HG02852 (cell line): Measurements from ENCODE around the gene RFTN1.
"Not testable (repeated sequence)": the region's sequence is repeated elsewhere in the genome, so short reads cannot be mapped to it uniquely, and the experiment has no call there.

ENCODE experiments used
- ATAC-seq: cut with Tn5 transposase; IDR thresholded peaks from one replicate; pipeline ENCODE4 v1.9.1; 2021; ENCODE audit warnings: mild to moderate bottlenecking, moderate library complexity; ENCODE audit not compliant: unreplicated experiment

The RFTN1 gene

DNA sequence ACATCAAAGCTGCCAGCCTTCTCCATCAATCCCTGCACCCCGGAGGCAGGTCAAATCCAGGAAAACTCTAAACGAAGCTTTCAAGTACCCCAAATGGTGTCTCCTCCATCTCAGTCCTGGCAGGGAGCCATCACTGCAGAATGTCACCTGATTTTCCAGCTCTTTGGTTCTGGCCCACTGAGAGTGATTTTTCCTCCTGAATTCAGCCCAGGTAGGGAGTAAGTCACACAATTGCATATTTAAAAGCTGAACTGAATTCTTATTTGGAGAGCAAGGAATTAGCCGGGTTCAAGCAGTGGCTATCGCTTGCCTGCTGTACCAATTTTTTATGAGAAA, 5.3 kb downstream of the RFTN1 start:
- ATAC-seq: no peak

DNA sequence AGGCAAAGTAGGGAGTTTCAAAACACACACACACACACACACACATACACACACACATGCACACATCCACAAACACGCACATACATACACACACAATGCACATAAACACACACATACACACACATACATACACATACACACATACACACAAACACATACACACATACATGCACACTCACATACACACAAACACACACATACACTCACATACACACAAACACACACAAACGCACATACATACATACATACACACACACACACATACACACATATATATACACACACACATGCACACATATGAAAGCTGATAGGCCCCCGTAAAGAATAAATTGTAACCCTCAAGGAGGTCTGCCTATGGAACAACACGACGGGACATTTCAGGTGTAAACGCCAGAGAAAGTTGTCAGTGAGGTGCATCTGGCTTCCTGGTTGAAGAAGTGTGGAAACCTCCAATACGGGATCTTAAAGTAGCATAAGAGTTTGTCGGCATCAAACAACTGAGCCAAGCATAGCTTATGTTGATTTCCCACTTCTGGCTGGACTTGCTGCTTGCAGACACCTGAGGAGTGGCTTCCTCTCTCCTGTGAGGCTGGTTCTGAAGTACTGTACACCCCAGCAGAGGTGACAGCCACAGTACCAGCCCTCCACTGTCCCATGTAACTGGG, 5.8 kb downstream of the RFTN1 start:
- ATAC-seq: no peak

DNA sequence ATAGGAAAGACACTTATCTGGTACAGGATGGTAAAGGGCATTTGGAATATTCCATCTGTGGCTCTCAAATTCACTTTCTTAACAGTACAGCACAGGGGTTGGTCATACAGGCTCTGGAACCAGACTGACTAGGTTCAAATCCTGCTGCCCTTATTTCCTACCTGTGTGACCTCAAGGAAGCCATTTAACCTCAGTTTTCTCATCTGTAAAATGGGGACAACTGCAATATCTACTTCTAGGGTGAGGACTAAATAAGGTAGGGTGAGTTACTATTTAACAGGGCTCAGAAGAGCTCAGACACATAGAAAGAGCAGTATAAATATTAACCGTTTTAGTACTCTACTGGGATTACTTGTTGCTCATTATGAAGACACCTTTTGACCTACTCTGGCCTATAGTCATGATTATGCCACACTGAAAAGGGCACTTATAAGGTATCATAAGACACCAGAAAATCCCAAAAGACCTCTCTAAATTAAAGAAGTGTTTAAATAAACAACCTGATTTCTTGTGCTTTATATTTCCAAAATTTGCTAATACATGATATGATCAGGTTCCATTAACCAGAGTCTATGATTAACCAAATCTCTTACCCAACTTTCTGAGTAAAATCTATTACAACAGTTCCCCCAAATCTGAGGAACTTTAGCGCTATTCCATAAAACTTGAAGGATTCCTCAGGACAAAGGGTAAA, 6.5 kb downstream of the RFTN1 start:
- ATAC-seq: no peak

DNA sequence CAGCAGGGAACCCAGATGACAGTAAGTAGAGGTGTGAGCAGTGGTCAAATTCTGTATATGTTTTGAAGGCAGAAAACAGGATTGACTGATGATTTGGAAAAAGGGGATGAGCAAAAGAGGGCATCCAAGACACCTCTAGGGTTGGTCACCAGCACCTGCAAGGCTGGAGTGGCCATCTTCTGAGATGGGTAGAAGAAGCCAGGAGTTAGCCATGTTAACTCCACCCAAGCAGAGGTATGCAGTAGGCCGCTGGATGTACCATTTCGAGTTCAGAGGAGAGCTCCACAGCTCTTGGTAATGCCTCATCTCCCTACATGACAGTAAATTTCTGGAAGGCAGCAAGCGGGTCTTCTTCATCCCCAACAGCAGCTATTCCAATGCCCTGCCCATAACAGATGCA, 7.0 kb downstream of the RFTN1 start:
- ATAC-seq: no peak

DNA sequence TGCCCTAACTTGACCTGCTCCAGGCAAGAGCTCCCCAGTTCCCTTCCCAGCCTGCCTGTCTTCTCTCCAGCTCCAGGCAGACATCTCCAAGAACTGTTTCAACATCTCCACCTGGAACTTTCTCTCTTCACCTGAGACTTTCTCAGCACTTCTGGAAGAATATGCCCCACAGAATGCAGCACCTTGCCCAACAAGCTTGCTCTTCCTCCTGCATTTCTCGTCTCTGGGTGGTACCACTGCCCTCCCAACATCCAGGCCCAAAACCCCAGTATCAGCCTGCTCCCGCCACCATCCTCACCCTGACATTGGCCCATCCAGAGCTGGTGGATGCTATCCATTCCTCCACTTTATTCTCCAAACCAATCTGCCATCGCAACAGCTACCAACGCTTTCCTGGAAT, 8.8 kb downstream of the RFTN1 start:
- ATAC-seq: no peak

DNA sequence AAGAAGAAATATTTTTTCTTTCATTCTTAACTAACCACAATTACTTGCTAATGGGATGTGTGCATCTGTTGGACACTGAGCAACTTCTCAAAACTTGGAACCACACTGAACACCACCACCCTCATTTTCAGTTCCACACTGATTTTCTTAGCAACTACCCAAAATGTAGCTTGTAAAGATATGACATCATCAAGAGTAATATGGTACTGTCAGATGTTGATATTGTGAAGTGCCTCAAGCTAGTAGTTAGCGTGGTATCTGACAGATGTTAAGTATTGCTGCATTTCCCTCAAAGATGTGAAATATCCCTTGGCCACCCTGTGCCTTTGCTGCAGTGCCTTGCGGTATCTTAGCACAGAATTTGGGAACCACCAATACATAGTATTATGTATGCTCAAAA, 9.3 kb downstream of the RFTN1 start:
- ATAC-seq: peak; percentile 86

DNA sequence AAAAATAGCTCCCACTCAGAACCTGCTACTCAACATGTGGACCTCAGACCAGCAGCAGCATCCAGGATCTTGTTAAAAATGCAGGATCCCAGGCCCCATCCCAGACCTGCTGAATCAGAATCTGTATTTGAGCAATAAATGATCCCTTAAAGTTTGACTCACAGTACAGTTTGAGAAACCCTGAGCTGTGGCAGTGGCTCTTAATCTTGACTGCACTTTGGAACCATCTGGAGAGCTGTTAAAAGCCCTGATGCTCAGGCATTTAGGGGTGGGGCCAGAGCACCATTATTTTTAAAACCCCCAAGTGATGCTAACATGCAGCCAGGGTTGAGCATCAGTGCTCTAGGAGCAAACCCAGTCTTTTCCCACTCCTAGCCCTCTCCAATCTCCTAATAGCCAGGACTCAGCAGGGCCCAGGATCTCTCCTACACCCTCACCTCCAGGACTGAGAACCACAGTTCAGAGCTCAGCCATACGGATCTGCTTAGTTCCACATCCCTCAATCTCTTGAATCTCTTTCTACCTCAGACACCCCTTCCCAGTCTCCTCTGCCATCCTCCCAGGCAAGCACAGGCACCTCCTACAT, 10.2 kb downstream of the RFTN1 start:
- ATAC-seq: no peak

DNA sequence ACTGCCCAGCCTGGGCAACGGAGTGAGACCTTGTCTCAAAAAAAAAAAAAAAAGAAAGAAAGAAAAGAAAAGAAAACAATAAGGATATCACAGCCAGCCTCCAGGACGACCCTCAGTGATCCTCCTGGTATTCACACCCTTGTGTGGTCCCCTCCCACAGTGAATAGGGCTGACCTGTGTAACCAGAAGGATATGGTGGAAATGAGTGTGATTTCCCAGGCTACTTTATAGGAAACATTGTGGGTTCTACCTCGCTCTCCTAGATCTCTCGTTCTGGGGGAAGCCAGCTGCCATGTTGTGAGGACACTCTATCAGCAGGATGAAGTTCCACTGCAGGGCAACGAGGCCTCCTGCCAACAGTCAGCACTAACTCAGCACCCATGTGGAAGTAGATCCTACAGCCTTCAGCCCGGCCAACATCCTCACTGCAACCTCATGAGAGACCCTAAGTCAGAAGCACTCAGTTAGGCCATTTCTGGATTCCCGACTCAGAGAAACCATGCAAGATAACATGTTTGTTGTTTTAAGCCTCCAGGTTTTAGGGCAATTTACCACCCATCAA, 11.1 kb downstream of the RFTN1 start:
- no peak for ATAC-seq

DNA sequence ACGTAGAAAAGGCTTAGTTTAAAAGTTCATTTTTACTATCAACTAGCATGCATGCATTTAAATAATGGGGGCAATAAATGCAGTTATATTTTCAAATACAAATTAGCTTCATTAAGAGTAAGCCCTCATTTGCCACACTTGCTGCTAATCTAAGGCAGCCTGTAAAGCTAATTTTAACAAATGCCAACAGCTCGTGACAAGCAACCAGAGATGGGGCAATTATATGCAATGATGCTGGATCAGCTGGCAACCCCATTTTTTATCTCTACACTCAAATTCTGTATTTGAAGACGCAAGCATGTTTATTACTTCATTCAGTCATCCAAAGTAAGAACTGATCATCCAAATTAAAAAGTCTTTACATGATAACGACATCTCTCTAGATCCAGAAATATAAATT, 12.1 kb downstream of the RFTN1 start:
- no peak for ATAC-seq

DNA sequence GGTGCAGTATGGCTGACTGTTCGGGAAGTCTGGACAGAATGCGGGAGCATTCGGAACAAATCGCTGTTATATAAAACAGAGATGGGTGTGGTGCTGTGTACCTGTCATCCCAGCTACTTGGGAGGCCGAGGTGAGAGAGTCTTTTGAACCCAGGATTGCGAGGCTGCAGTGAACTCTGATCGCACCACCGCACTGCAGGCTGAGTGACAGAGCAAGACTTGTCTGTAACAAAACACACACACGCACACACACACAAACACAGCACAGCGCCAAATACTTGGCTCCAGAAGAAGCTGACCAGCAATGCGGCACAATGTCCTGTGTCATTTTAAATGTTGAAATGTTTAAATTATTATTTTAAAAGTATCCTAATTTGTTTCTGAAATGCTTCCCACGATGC, 12.6 kb downstream of the RFTN1 start:
- no peak for ATAC-seq

DNA sequence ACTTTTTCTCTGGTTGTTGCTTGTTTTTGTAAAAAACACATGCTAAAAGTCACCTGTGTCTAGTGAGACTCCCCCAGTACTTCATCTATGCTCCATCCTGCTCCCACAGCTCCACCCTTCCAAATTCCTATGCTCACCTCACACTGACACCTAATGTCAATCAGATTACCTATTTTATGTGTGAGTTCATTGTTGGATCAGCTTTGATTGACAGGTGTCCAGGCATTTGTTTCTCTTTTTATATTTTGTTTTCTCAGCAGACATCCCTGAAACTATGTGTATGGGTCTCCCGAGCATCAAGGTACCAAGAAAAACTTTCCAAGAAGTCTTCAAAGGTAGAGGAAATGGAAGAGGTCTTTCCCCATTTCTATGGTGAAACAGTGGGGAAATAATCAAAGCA, 13.4 kb downstream of the RFTN1 start:
- ATAC-seq: no peak

DNA sequence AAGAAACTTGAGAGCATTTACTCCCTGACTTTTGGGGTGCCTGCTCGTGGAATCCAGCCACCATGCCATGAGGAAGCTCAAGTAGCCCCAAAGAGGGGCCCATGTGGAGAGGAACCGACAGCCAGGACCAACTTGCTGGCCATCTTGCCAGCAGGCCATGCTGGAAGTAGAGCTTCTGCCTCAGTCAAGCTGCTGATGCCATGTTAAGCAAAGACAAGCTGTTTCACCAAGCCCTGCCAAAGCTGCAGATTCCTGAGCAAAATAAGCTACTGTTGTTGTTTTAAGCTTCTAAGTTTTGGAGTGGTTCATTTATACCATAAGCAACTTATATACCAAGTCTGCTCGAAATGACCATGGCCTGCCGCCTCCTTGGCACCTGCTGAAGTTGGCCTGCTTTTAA, 14.1 kb downstream of the RFTN1 start:
- ATAC-seq: no peak

DNA sequence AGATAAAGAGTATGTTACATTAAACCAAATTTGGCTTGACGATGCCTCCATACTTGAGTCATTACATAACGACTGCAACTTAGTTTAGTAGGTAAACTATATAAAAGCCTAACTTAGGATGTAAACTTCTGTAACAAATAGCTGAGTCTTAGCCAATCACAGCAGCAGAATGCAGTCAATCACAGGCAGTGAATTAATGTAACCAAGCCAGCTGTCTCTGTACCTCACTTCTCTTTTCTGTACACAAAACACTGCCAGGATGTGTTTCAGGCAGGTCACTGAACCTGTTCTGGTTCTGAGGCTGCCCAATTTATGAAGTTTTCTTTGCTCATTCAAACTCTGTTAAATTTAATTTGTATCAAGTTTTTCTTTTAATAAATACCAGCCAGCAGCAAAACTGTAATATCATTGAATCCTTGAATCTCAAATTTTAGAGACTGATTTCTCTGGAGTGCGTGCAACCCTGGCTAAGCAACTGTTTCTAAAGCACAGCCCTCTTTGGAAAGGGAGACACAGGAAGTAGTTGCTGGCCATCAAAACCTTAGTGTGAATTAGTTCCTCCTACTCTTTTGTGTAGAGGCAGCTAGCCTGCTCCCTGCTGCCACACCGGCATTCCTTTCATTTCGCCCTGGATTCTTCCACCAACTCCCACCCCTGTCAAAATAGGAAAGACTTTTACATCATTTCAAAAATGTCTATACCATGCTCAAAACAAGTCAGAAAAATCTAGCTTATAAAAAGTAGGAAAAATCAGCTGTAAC, 15.2 kb downstream of the RFTN1 start:
- no peak for ATAC-seq

DNA sequence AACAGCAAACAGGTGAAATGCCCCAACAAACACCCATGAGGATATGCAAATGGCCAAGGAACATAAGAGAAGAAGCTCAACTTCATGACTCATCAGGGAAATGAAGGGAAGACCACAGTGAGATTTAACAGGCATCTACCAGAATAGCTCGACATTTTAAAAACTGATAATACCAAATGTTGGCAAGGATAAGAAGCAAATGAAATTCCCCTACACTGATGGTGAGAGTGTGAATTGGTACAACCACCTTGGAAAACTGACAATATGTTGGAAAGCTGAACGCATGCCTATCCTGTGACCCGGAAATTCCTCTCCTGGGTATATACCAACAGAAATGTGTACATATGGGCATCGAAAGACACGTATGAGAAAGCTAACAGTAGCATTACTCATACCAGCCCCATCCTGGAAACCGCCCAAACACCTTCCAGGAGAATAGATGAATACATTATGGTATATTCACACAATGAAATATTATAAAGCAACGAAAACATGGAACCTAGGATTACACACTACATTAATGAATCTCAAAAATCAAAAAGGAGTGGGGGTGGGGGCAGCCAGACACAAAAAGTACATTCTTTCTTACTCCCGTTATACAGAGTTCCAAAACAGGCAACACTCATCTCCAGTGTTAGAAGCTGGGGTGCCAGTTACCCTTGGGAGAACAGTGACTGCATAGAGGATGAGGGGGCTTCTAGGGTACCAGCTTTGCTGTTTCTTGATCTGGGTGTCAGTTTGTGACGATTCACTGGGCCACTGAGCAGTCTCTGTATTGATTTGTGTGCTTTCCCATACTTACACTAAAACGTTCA, 16.9 kb downstream of the RFTN1 start:
- ATAC-seq: peak; percentile 68

DNA sequence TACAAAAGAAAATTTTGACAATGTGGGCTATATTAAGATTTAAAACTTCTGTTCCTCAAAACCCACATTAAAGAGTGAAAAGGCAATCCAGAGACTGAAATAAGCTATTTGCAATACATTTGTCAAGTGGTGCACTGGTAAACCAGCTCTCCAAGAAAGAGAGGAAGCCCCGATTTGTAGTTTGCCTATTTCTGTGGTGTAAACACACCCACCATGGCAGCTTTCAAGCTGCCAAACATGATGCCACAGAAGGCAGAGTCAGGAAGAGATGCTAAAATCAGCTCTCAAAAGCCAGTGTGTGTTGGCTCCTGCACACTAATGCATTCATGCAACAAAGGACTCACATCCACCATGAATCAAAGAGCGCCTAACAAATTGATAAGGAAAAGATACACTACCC, 17.5 kb downstream of the RFTN1 start:
- ATAC-seq: peak; percentile 13

DNA sequence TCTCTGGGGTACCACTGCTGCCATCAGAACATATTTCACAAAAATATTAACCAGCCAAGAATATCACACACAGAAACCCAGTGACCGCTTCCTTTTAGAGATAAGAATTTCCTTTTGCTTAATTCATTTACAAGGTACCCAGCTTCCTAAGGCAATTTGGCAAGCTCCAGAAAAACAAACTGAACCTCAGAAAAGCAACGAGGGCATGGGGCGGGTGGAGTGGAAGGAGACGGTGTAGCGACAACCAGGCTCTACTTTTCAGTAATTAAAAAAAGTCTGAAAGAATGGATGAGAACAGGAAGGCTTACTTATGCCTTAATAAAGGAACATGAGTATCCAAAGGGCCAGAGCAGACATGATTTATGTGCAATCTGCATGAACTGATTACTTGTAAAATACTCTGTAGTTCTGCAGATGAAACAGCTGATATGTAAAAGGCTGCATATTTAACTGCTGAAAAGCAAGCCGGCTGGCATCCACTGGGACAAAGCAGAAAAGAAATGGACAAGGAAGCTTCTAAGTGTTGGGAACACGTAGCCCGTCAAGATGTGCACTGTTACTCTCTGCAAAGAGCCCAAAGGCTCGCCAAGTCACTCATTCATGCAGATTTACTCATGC, 18.6 kb downstream of the RFTN1 start:
- no peak for ATAC-seq

DNA sequence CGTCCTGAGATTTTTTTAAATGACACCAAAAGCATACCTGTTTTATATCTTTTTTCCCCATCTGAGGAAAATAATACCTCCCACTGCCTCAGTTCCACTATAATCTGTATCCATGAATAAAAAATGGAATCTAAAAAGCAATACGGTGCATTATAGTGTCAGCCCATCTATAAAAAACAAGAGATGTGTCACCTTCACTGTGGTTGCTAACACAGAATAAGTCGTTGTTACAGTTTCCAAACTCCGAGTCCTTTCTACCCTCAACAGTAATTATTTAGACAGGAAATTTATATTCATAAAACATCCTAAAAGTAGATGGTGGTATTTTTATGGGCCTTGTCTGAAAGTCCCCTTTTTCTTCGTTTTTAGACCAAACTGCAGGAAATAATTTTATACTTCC, 19.4 kb downstream of the RFTN1 start:
- ATAC-seq: no peak

DNA sequence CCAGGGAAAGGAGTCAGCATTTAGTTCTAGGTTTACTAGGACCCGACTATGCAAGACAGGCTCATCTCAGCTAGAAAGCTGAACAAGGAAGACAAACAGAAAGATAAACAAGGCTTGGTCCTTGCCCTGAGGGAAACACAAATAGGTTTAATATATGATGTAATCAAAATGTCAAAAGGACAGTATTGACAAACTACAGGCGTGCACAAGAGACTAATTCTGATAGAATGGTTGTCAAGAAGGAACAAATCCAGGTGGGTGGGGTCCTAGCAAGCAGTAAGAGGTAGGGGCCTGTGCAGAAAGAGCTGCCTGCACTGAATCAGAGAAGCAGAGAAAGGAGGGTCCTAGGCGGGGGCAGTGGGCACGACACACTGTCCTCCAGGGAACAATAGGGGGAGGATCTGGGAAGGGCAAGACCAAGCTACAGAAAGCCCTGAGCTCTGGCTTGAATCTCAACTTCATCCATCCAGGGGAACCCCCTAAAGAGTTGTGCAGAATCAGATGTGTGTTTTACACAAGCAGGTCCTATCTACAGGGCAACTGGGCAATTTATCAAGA, 23.4 kb downstream of the RFTN1 start:
- no peak for ATAC-seq

DNA sequence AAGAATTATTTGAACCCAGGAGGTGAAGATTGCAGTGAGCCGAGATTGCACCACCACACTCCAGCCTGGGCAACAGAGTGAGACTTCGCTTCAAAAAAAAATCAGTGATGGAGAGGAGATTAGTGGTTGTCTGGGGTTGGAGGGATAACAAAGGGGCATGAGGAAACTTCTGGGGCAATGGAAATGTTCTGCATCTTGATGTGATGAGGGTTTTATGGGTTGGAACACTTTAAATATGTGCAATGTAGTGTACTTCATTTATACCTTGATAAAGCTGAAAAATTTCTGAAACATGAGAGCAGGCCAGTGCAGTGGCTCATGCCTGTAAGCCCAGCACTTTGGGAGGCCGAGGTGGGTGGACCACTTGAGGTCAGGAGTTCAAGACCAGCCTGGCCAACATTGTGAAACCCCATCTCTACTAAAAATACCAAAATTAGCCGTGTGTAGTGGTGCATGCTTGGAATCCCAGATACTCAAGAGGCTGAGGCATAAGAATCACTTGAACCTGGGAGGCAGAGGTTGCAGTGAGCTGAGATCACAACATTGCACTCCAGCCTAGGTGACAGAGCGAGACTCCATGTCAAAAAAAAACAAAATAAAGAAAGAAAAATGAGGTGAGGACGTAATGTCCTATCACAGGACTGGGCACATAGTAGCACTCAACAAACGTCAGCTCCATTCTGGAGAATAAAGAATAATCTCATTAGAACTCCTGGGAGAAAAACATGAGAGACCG, 24.0 kb downstream of the RFTN1 start:
- ATAC-seq: not testable (repeated sequence)
